ENCODE results near the gene NBL1.

- TF ChIP-seq POLR2AphosphoS5 (IDR thresholded peaks at IDR 0.05; ENCODE audit: borderline replicate concordance, low read depth, low read length) (no peak), EZH2 (IDR thresholded peaks at IDR 0.05) (no peak), FOXP2 (optimal IDR thresholded peaks at IDR 0.05; ENCODE audit: control extremely low read depth, extremely low read length, insufficient read depth) (no peak)
These were observed at the start of gene NBL1 for GRCh38 chr1:19643602-19644394.

All from SK-N-MC (cell line).